Measurements from ENCODE around the gene AKNA. TPM values are rescaled to one million over a fixed set of nuclear protein-coding genes. Genes with fewer than 3 reads are reported as not detected.
A peak's percentile ranks its signal among the peaks of the same experiment; 100 is the strongest.

The AKNA gene
- polyA plus RNA-seq, 3 donors = 3.3 to 147 (median 7.3) TPM

DNA sequence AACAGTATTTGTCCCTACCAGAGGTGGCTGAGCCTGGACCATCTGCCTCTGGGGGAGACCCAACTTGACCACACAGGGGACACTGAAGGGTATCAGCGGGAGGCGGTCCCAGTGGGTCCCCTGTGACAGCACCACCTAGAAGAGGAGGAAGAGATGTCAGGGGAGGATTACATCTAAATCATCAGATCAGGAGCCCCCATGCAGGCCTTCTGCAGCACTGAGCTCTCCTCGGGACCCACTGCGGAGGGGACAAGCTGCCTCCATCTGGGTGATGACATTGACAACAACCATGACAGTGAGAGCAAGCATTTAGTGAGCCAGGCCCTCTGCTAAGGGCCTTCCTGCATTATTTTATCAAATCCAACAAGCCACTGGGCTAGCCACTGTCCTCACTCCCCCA, 45.8 kb downstream of the AKNA start:
- H3K9me3 ChIP-seq (replicated peaks in 1 of 2; ENCODE audit: control insufficient read depth in 1 of 2, insufficient read depth in 1 of 2, low read length in 2 of 2) = no peaks in the 10 kb centered on the region
- Mint-ChIP-seq H3K27ac (peak overlapping the region; percentile 50 to 91 (median 78)), H3K9me3 (peaks cover 0 to 5% (median 0%) of the 10 kb centered on the region in 7 donors), H3K27me3 (ENCODE audit: low read depth in 3 of 3) (peaks cover 0 to 2% (median 0%) of the 10 kb centered on the region in 3 donors), H3K4me3 (no peak overlapping the region), H3K4me1 (peaks cover 24% of the 10 kb centered on the region), H3K36me3 (peaks cover 94 to 99% of the 10 kb centered on the region in 2 donors)
- TF ChIP-seq, protein P1, sequence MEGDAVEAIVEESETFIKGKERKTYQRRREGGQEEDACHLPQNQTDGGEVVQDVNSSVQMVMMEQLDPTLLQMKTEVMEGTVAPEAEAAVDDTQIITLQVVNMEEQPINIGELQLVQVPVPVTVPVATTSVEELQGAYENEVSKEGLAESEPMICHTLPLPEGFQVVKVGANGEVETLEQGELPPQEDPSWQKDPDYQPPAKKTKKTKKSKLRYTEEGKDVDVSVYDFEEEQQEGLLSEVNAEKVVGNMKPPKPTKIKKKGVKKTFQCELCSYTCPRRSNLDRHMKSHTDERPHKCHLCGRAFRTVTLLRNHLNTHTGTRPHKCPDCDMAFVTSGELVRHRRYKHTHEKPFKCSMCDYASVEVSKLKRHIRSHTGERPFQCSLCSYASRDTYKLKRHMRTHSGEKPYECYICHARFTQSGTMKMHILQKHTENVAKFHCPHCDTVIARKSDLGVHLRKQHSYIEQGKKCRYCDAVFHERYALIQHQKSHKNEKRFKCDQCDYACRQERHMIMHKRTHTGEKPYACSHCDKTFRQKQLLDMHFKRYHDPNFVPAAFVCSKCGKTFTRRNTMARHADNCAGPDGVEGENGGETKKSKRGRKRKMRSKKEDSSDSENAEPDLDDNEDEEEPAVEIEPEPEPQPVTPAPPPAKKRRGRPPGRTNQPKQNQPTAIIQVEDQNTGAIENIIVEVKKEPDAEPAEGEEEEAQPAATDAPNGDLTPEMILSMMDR (IDR thresholded peaks at IDR 0.05) = no peak
- no peak overlapping the region for H3K4me3 ChIP-seq (replicated peaks in 1 of 3; ENCODE audit: low read depth in 2 of 3, low read length in 3 of 3)
- H4K20me1 ChIP-seq (ENCODE audit: insufficient read depth, low read length) = peaks cover 97% of the 10 kb centered on the region
- H3K9ac ChIP-seq (ENCODE audit: insufficient read depth, low read length, poor library complexity, severe bottlenecking) = no peak overlapping the region
- H3K36me3 ChIP-seq (replicated peaks in 1 of 2; ENCODE audit: control insufficient read depth in 1 of 2, insufficient read depth in 2 of 2, low read length in 2 of 2) = peaks cover 98 to 99% of the 10 kb centered on the region in 2 donors
- peak overlapping the region; percentile 49 to 73 for H3K27ac ChIP-seq (ENCODE audit: low read depth in 1 of 2, low read length in 2 of 2)
- 94% methylated on average over 2 of the region's 4 CpGs for WGBS (ENCODE audit: insufficient coverage)
- DNase-seq = no peak
- intact Hi-C loops (cut with micrococcal nuclease) = loop anchor here (10.0 kb wide), 3 partner anchors 53 to 313 kb away; partner anchors contain the start of gene TEX53 (in 1 of the 2)
- peaks cover 14 to 19% of the 10 kb centered on the region in 2 donors for H3K4me1 ChIP-seq (ENCODE audit: control insufficient read depth in 1 of 2, insufficient read depth in 2 of 2, low read length in 2 of 2)
- H2AFZ ChIP-seq (ENCODE audit: insufficient read depth, low read depth, low read length, poor library complexity, severe bottlenecking) = no peak overlapping the region
- peaks cover 7% of the 10 kb centered on the region for H3K79me2 ChIP-seq (ENCODE audit: insufficient read depth, low read length)
- H3K4me2 ChIP-seq (replicated peaks; ENCODE audit: extremely low read depth, low read length, poor library complexity, severe bottlenecking) = no peak overlapping the region
- H3K27me3 ChIP-seq (ENCODE audit: control insufficient read depth in 2 of 2, insufficient read depth in 2 of 2, low read length in 2 of 2) = no peaks in the 10 kb centered on the region

DNA sequence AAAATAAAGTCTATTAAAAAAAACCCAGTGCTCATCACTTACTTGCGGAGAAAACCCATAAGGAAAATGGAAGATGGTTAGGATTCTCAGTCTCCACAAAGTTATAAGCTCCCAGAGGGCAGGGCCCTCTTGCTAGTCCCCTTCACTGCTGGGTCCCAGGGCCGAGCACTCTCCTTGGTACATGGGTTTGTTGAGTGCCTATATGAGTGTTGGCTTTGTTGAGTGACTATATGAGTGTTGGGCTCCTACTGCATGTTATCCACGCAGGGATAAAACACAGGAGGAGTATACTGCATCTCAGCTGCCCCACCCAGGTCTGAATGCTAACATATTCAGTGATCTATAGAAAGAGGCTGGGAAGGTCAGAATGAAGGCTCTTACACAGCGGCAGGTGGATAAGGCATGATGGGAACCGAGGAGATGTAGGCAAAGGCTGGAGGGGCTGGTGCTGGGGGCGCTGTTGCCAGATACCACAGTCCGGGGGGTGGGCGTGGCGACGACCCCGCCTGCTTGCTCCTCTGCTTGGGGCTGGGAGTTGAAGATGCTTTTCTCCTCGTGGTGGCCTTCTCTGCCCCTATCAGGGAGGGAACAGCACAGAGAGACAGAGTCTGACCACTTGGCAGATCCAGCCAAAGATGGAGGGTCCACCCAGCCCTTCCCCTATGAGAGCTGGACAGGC, 46.5 kb downstream of the AKNA start:
- DNase-seq = no peak
- H3K4me1 ChIP-seq (ENCODE audit: control insufficient read depth in 1 of 2, insufficient read depth in 2 of 2, low read length in 2 of 2) = peaks cover 14 to 19% of the 10 kb centered on the region in 2 donors
- peaks cover 96% of the 10 kb centered on the region for H4K20me1 ChIP-seq (ENCODE audit: insufficient read depth, low read length)
- H3K4me3 Mint-ChIP-seq = no peak overlapping the region
- H3K4me1 Mint-ChIP-seq = peaks cover 24% of the 10 kb centered on the region
- H3K9me3 ChIP-seq (replicated peaks in 1 of 2; ENCODE audit: control insufficient read depth in 1 of 2, insufficient read depth in 1 of 2, low read length in 2 of 2) = no peaks in the 10 kb centered on the region
- H3K79me2 ChIP-seq (ENCODE audit: insufficient read depth, low read length) = peaks cover 7% of the 10 kb centered on the region
- 93% methylated on average over 4 of the region's 12 CpGs for WGBS (ENCODE audit: insufficient coverage)
- H3K9ac ChIP-seq (ENCODE audit: insufficient read depth, low read length, poor library complexity, severe bottlenecking) = no peak overlapping the region
- H3K27me3 Mint-ChIP-seq (ENCODE audit: low read depth in 3 of 3) = peaks cover 0 to 2% (median 0%) of the 10 kb centered on the region in 3 donors
- H3K27ac ChIP-seq (ENCODE audit: low read depth in 1 of 2, low read length in 2 of 2) = peak overlapping the region; percentile 49 to 73
- TF ChIP-seq, protein P1 (IDR thresholded peaks at IDR 0.05) = no peak
- H3K36me3 ChIP-seq (replicated peaks in 1 of 2; ENCODE audit: control insufficient read depth in 1 of 2, insufficient read depth in 2 of 2, low read length in 2 of 2) = peaks cover 98 to 99% of the 10 kb centered on the region in 2 donors
- H2AFZ ChIP-seq (ENCODE audit: insufficient read depth, low read depth, low read length, poor library complexity, severe bottlenecking) = no peak overlapping the region
- intact Hi-C loops (cut with micrococcal nuclease) = loop anchor here (10.0 kb wide), 3 partner anchors 54 to 314 kb away; partner anchors contain the start of gene TEX53 (in 1 of the 2)
- H3K27ac Mint-ChIP-seq = peak overlapping the region; percentile 42 to 91 (median 82)
- peaks cover 0 to 5% (median under 1%) of the 10 kb centered on the region in 7 donors for H3K9me3 Mint-ChIP-seq
- no peaks in the 10 kb centered on the region for H3K27me3 ChIP-seq (ENCODE audit: control insufficient read depth in 2 of 2, insufficient read depth in 2 of 2, low read length in 2 of 2)
- H3K4me2 ChIP-seq (replicated peaks; ENCODE audit: extremely low read depth, low read length, poor library complexity, severe bottlenecking) = no peak overlapping the region
- H3K36me3 Mint-ChIP-seq = peaks cover 94 to 99% of the 10 kb centered on the region in 2 donors
- no peak overlapping the region for H3K4me3 ChIP-seq (replicated peaks in 1 of 3; ENCODE audit: low read depth in 2 of 3, low read length in 3 of 3)
